Measurements from ENCODE around the gene SCFD2.

DNA sequence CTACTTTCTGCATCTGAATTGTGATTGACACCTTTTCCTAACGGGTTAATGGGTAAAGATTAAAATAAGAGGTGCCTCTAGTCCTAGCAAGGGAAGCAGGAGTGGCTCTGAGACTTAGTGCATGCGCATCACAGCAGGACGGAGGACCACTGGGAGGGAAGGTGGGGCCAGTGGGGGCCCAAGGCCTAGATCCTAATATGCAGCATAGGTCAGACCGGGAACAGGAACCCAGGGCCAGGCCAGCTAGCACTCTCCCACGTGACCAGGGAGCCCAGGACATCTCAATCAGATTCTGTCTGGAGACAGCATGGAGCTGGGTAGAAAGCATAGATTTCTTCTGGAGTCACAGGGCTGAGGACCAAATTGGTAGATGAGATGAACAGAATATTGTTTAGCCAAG lies 448.0 kb downstream of the SCFD2 start:
- TF ChIP-seq, protein P1, sequence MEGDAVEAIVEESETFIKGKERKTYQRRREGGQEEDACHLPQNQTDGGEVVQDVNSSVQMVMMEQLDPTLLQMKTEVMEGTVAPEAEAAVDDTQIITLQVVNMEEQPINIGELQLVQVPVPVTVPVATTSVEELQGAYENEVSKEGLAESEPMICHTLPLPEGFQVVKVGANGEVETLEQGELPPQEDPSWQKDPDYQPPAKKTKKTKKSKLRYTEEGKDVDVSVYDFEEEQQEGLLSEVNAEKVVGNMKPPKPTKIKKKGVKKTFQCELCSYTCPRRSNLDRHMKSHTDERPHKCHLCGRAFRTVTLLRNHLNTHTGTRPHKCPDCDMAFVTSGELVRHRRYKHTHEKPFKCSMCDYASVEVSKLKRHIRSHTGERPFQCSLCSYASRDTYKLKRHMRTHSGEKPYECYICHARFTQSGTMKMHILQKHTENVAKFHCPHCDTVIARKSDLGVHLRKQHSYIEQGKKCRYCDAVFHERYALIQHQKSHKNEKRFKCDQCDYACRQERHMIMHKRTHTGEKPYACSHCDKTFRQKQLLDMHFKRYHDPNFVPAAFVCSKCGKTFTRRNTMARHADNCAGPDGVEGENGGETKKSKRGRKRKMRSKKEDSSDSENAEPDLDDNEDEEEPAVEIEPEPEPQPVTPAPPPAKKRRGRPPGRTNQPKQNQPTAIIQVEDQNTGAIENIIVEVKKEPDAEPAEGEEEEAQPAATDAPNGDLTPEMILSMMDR (IDR thresholded peaks at IDR 0.05), result no peak
- TF ChIP-seq ZC3H11A (IDR thresholded peaks at IDR 0.05) (no peak), NFE2L2 (conservative IDR thresholded peaks at IDR 0.05; ENCODE audit: low read length) (no peak), EP300 (IDR thresholded peaks at IDR 0.05) (no peak), POLR2A (IDR thresholded peaks at IDR 0.05; ENCODE audit: low read length) (no peak), RAD21 (conservative IDR thresholded peaks at IDR 0.05 in 1 of 2, IDR thresholded peaks at IDR 0.05 in 1 of 2) (no peak), CEBPB (IDR thresholded peaks at IDR 0.05) (no peak), SREBF2 (IDR thresholded peaks at IDR 0.05) (no peak), ELK1 (IDR thresholded peaks at IDR 0.05; ENCODE audit: low read depth, low read length) (no peak), REST (IDR thresholded peaks at IDR 0.05) (no peak), KDM5A (IDR thresholded peaks at IDR 0.05) (no peak)
